Kidney epithelial cell (primary cell): ENCODE results near the gene HSF2BP. TPM values are rescaled to one million over a fixed set of nuclear protein-coding genes. Genes with fewer than 3 reads are reported as not detected.
"Not testable (repeated sequence)": the region's sequence is repeated elsewhere in the genome, so short reads cannot be mapped to it uniquely, and the experiment has no call there.

Experiments
- DNase-seq: peaks from one replicate; pipeline ENCODE4 v3.0.0-alpha.2; 2010; ENCODE audit warnings: low read depth
- H3K27me3 ChIP-seq: 2 replicates; pipeline ENCODE4 v1.6.0; 2011; ENCODE audit warnings: low read length; ENCODE audit not compliant: control insufficient read depth, insufficient read depth
- H3K36me3 ChIP-seq: 2 replicates; pipeline ENCODE4 v1.5.1; 2011; ENCODE audit warnings: low read length; ENCODE audit not compliant: control insufficient read depth, insufficient read depth
- H3K4me3 ChIP-seq: 2 replicates; pipeline ENCODE4 v1.5.1; 2011; ENCODE audit warnings: low read depth, mild to moderate bottlenecking, control low read depth, low read length
- total RNA-seq: library from RNA; depleted of rRNA; stranded (reverse); fragments of >200 nt; gene quantifications from 2 replicates; pipeline ENCODE4 v1.2.3, GENCODE V29; 2015
- TF ChIP-seq, protein P1 (sequence below): IDR thresholded peaks from 2 replicates; pipeline ENCODE4 v1.5.1; 2011; ENCODE audit warnings: mild to moderate bottlenecking, moderate library complexity, low read length, control low read depth, inconsistent platforms; ENCODE audit not compliant: insufficient read depth, poor library complexity, severe bottlenecking

Gene HSF2BP
- total RNA-seq, 1 donor from 2014 or later, result 3.5 TPM

DNA sequence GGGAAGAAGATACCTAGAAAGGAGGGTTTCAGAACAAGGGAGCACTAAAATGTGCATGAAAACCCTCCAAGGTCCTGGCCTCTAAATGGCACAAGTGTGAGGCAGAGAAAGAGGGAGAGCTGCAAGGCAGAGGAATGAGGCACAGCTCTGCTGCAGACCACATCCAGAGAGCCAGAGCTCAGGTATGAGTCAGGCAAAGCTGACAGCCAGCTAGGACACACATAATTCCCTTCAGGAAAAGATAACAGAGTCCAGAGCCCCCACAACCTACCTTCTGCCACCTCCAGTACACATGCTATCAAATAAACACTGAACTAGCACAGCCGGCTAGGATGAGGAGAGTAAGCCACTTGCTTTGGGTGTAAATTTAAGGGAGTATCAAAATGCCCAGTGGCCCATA is 62.2 kb downstream of the HSF2BP start:
- no peak overlapping the region for H3K4me3 ChIP-seq
- no peaks in the 10 kb centered on the region for H3K36me3 ChIP-seq
- peak; percentile 80 for DNase-seq

DNA sequence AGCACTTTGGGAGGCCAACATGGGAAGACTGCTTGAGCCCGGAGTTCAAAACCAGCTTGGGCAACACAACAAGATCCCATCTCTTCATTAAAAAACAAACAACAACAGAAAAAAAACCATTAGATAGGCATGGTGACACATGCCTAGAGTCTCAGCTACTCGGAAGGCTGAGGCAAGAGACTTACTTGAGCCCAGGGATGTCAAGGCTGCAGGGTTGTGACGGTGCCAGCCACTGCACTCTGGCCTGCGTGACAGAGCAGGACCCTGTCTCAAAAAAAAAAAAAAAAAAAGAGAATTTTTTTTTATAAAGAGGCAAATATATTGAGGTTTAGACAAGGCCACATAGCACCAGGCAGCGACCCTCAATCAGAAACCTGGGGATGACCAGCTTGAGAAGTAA is 62.7 kb downstream of the HSF2BP start:
- H3K4me3 ChIP-seq, result no peak overlapping the region
- H3K36me3 ChIP-seq, result no peaks in the 10 kb centered on the region
- H3K27me3 ChIP-seq, result no peaks in the 10 kb centered on the region
- no peak for DNase-seq
- TF ChIP-seq, protein P1, sequence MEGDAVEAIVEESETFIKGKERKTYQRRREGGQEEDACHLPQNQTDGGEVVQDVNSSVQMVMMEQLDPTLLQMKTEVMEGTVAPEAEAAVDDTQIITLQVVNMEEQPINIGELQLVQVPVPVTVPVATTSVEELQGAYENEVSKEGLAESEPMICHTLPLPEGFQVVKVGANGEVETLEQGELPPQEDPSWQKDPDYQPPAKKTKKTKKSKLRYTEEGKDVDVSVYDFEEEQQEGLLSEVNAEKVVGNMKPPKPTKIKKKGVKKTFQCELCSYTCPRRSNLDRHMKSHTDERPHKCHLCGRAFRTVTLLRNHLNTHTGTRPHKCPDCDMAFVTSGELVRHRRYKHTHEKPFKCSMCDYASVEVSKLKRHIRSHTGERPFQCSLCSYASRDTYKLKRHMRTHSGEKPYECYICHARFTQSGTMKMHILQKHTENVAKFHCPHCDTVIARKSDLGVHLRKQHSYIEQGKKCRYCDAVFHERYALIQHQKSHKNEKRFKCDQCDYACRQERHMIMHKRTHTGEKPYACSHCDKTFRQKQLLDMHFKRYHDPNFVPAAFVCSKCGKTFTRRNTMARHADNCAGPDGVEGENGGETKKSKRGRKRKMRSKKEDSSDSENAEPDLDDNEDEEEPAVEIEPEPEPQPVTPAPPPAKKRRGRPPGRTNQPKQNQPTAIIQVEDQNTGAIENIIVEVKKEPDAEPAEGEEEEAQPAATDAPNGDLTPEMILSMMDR, result no peak

More for the DNA sequence above, 62.2 kb downstream of the HSF2BP start:
- no peaks in the 10 kb centered on the region for H3K27me3 ChIP-seq
- TF ChIP-seq, protein P1, result no peak

GRCh38 chr21:43595769-43596168 is 63.5 kb downstream of the HSF2BP start:
- not testable (repeated sequence) for DNase-seq, H3K27me3 ChIP-seq, H3K36me3 ChIP-seq, H3K4me3 ChIP-seq

GRCh38 chr21:43593078-43593477 is 66.2 kb downstream of the HSF2BP start:
- DNase-seq, result no peak
- TF ChIP-seq, protein P1, result no peak
- Histone ChIP-seq H3K36me3 (no peaks in the 10 kb centered on the region), H3K4me3 (no peak overlapping the region), H3K27me3 (no peaks in the 10 kb centered on the region)

DNA sequence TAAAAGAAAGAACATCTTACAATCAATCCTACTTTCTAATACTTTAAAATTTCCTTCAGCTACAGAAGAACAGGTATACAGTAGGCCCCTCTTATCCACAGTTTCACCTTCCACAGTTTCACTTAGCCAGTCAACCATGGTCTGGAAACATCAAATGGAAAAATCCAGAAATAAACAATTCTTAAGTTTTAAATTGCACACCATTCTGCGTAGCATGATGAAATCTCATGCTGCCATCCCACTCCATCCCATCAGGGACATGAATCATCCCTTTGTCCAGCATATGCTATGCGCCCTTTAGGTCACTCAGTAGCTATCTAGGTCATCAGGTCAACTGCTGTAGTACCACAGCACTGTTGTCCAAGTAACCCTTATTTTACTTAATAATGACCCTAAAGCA is 67.7 kb downstream of the HSF2BP start:
- TF ChIP-seq, protein P1, result no peak
- Histone ChIP-seq H3K36me3 (no peaks in the 10 kb centered on the region), H3K4me3 (no peak overlapping the region), H3K27me3 (no peaks in the 10 kb centered on the region)
- DNase-seq, result no peak

DNA sequence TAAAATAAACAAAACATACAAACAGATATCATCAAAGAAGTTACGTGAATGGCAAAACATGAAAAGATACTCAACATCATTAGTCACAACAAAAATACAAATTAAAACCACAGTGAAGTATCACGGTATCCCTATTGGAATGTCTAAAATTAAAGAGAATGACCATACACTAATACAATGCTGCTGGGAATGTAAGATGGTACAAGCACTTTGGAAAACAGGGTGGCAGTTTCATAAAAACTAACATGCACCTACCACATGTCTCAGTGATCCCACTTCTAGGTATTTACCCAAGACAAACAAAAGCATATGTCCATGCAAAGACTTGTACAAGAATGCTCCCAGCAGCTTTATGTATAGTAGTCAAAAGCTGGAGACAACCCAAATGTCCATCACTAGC is 69.1 kb downstream of the HSF2BP start:
- no peaks in the 10 kb centered on the region for H3K27me3 ChIP-seq
- H3K4me3 ChIP-seq, result no peak overlapping the region
- TF ChIP-seq, protein P1, result no peak
- H3K36me3 ChIP-seq, result no peaks in the 10 kb centered on the region
- no peak for DNase-seq
